Subcutaneous abdominal adipose tissue (tissue), 5 donors: ENCODE data around the gene MYBPC3.
"Not testable (repeated sequence)": the region's sequence is repeated elsewhere in the genome, so short reads cannot be mapped to it uniquely, and the experiment has no call there.

Experiments used
- H3K27ac ChIP-seq: one replicate; pipeline ENCODE4 v1.7.0; 2013; ENCODE audit warnings: low read depth, mild to moderate bottlenecking, inconsistent platforms, low read length, moderate library complexity
- H3K27me3 ChIP-seq, 5 donors: one replicate each; pipeline ENCODE4 v1.7.0; 2013; ENCODE audit warnings: low read length in 5 of 5, inconsistent platforms in 1 of 5; ENCODE audit not compliant: control insufficient read depth in 5 of 5, insufficient read depth in 4 of 5
- H3K36me3 ChIP-seq, 5 donors: one replicate each; pipeline ENCODE4 v1.7.0; 2013; ENCODE audit warnings: low read length in 5 of 5; ENCODE audit not compliant: control insufficient read depth in 5 of 5, insufficient read depth in 5 of 5
- H3K4me1 ChIP-seq, 5 donors: one replicate each; pipeline ENCODE4 v1.7.0; 2013; ENCODE audit warnings: low read length in 5 of 5, mild to moderate bottlenecking in 3 of 5, moderate library complexity in 1 of 5; ENCODE audit not compliant: control insufficient read depth in 5 of 5, insufficient read depth in 5 of 5
- H3K4me3 ChIP-seq, 5 donors: one replicate each; pipeline ENCODE4 v1.7.0; 2013; ENCODE audit warnings: low read length in 5 of 5, low read depth in 1 of 5
- H3K9ac ChIP-seq, 5 donors: one replicate each; pipeline ENCODE4 v1.7.0; 2013; ENCODE audit warnings: low read length in 5 of 5, mild to moderate bottlenecking in 4 of 5, moderate library complexity in 3 of 5
- H3K9me3 ChIP-seq, 5 donors: one replicate each; pipeline ENCODE4 v1.7.0; 2013; ENCODE audit warnings: low read length in 5 of 5; ENCODE audit not compliant: control insufficient read depth in 5 of 5
- donor health status: healthy.
- donor health status: healthy.
- donor health status: healthy.
- donor health status: healthy.
- donor health status: healthy.

Gene MYBPC3

DNA sequence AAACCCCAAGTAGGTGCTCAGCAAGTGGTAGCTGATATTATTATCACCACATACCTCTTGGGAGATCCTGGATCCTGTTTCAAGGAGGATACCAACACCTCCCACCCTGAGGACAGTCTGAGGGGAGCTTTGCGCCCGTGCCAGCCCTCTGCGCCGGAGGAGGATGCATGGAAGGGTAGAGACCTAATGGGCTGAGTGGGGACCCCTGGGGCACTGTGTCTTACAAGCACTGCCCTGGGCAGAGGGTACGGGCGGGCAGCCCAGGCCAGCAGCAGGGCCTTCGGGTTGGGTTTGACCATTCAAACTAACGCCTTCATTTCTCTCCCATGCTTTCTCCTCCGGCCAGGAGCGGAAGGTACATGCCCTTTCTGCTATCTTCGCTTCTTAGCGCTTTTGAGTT is 26.3 kb downstream of the MYBPC3 start:
- Histone ChIP-seq H3K9ac (no peak overlapping the region), H3K4me3 (no peak overlapping the region), H3K27me3 (no peaks in the 10 kb centered on the region), H3K4me1 (peaks cover 0 to 27% (median 15%) of the 10 kb centered on the region in 5 donors), H3K27ac (no peak overlapping the region), H3K9me3 (no peaks in the 10 kb centered on the region), H3K36me3 (peaks cover 5 to 57% (median 24%) of the 10 kb centered on the region in 5 donors)

DNA sequence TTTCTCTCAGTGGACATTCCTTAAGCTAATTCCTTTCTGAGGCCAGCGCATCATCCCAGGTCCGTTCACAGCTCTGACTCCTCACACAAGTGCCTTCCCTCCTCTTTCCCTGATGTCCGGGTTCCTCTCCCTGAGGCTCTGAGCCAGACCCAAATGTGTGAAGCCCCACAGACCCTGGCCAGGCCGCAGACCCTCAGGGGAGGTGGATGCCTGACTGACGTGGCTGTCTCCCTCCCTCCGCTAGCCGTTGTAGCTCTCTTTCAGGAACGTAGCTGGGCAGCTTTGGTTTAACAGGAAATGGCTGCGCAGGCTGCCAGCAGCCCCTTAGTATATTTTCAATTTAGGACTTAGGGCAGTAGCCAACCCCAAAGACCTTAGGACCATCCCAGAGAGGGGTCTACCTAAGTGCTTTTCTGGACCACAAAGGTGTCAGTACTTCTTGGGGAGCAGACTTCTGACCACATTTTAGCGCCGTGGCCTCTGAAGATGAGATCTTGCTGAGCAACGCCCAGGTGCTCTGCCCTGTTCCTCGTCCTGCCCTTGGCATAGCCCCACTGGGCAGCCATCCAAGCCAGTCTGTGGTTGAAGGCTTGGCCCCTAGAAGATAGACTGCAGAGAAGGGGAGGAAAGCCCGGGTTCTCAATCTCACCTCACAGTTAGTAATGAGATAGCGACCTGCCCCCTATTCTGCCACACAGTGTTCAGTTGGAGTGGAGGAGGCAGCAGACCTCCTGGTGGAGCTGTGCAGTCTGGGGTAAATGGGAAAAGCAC is 27.0 kb downstream of the MYBPC3 start:
- no peak overlapping the region for H3K4me3 ChIP-seq
- peaks cover 8 to 56% (median 22%) of the 10 kb centered on the region in 5 donors for H3K36me3 ChIP-seq
- H3K27ac ChIP-seq: no peak overlapping the region
- H3K27me3 ChIP-seq: no peaks in the 10 kb centered on the region
- no peak overlapping the region for H3K9ac ChIP-seq
- no peaks in the 10 kb centered on the region for H3K9me3 ChIP-seq
- H3K4me1 ChIP-seq: peaks cover 0 to 21% (median 15%) of the 10 kb centered on the region in 5 donors

DNA sequence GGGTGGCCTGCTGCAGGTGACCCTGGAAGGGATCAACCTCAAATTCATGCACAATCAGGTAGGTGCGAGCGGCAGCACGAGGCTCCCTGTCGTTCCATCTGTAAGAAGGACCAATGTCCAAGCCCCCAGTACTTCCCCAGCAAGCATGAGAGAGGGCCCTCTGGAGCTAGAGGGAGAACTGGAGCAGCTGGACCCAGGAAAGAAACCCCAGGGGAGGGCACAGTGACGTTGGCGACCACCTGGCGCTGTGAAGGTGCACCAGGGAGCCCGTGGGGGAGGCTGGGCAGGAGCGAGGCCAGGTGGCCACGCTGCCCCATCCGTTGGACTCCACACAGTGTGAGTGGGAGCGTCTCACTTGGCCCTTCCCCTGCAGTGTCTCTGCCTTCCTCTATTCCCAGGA is 28.0 kb downstream of the MYBPC3 start:
- peaks cover 8 to 48% (median 16%) of the 10 kb centered on the region in 5 donors for H3K36me3 ChIP-seq
- H3K9ac ChIP-seq: no peak overlapping the region
- peaks cover 0 to 13% (median 10%) of the 10 kb centered on the region in 5 donors for H3K4me1 ChIP-seq

DNA sequence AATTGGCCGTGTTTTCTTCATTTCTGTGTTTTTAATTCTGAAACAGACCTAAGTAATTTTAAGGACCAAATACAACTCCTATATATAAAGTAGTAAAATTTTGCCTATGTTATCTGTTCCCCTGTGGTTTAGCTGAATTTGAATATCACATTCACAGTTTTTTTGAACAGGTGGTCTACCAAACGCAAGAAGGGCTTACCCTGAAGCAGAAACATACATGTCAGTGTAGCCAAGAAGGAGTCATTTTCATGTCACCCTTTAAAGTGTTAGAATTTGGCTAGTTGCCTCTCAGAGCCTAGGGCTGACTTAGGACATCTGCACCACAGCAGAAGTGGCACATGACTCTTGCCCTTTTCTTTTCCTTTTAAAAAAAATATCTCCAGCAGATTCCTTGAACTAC is 34.3 kb downstream of the MYBPC3 start:
- Histone ChIP-seq H3K9me3 (no peaks in the 10 kb centered on the region), H3K9ac (no peak overlapping the region), H3K4me1 (no peaks in the 10 kb centered on the region), H3K27me3 (no peaks in the 10 kb centered on the region), H3K36me3 (peaks cover 17 to 63% (median 40%) of the 10 kb centered on the region in 5 donors), H3K27ac (no peak overlapping the region), H3K4me3 (no peak overlapping the region)

More for the DNA sequence above, 28.0 kb downstream of the MYBPC3 start:
- Histone ChIP-seq H3K9me3 (no peaks in the 10 kb centered on the region), H3K4me3 (no peak overlapping the region), H3K27me3 (no peaks in the 10 kb centered on the region), H3K27ac (no peak overlapping the region)

DNA sequence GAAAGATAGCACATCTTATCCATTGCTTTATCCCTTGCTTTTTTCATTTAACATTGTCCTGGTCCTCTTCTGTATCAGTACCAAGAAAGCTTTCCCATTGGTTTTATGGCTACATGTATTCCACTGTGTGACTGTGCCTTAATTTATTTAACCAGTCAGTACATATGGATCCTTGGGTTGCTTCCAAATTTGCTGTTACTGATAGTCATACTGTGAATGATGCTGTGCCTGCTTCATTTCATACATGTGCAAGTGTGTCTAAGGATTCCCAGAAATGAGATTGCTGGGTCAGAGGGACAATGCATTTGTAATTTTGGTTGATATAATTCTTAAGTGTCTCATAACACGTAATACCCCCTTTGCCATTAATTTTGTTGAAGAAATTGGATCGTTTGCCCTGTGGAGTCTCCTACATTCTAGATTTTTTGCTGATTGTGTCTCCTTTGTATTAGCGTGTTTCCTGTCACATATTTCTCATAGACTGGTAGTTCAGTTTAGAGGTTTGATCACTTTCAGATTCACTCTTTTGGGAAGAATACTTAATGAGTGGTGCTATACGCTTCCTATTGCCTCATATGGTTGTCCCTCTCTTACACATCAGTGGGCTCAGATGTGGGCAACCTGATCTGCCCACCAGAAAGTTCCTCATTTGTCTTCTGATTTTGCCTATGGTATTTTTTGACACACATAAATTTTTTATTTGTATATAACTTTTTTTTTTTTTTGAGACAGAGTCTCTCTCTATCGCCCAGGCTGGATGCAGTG is 35.3 kb downstream of the MYBPC3 start:
- Histone ChIP-seq H3K9ac (no peak overlapping the region), H3K4me1 (no peaks in the 10 kb centered on the region), H3K9me3 (no peaks in the 10 kb centered on the region), H3K27me3 (no peaks in the 10 kb centered on the region), H3K4me3 (no peak overlapping the region), H3K36me3 (peaks cover 21 to 67% (median 40%) of the 10 kb centered on the region in 5 donors), H3K27ac (no peak overlapping the region)

DNA sequence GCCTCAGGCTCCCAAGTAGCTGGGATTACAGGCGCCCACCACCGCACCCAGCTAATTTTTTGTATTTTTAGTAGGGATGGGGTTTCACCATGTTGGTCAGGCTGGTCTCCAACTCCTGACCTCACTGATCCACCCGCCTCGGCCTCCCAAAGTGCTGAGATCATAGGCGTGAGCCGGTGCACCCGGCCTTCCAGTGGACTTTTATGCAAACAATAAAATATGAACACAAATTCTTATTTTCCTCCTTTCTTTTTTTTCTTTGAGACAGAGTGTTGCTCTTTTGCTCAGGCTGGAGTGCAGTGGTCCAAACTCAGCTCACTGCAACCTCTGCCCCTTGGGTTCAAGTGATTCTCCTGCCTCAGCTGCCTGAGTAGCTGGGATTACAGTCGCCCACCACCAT is 36.0 kb downstream of the MYBPC3 start:
- H3K4me3 ChIP-seq, H3K27ac ChIP-seq, H3K9ac ChIP-seq, H3K4me1 ChIP-seq, H3K9me3 ChIP-seq, H3K27me3 ChIP-seq: not testable (repeated sequence)
- peaks cover 18 to 67% (median 40%) of the 10 kb centered on the region in 5 donors for H3K36me3 ChIP-seq

DNA sequence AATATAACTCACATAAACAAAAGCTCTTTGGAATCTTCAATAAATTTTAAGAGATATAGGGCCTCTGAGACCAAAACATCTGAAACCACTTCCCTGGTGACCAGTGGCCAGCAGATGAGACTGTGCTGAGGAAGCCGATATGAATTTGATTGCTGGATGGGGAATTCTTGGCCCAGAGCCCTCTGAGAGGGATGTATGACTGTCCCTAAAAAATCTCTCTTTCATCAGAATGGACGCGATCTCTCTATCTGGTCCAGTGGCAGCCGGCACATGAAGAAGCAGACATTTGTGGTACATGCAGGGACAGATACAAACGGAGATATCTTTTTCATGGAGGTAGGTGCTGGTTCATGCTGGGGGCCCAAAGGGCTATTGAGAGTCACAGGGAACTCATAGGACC is 37.5 kb downstream of the MYBPC3 start:
- Histone ChIP-seq H3K36me3 (peaks cover 20 to 79% (median 48%) of the 10 kb centered on the region in 5 donors), H3K27ac (no peak overlapping the region), H3K9me3 (no peaks in the 10 kb centered on the region), H3K4me3 (no peak overlapping the region), H3K9ac (no peak overlapping the region), H3K4me1 (no peaks in the 10 kb centered on the region), H3K27me3 (no peaks in the 10 kb centered on the region)

DNA sequence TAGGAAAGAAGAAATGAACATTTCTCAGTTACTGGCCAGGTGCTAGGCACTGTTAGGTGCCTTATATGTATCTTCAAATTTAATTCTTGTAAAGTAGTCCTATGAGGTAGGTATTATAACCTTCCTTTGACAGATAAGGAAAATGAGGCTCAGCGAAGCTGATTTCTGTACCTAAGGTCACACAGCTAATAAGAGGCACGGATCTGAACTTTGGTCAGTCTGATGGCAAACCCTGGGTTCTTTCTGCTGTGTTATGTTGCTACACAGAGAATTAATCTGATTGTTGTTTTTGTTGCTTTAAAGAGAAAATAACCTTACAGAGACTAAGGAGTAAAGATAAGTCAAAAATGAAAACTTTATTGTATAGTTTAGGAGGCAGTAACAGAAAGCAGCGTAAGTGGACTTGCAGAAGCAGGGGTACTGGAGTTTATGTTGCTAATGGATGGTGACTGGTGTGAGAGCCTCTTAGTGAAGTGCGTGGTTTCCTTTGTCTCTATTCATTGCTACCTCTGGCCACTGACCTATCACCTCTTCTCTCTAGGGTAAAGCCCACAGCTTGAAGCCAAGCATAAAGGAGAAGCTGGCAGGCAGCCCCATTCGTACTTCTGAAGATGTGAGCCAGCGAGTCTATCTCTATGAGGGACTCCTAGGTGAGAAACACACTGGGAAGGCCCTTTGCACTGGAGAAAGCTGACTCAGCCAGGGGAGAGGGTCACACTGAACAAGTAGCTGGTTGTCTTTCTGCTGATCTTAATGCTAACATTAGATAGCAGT is 44.3 kb downstream of the MYBPC3 start:
- H3K9ac ChIP-seq: no peak overlapping the region
- H3K4me3 ChIP-seq: no peak overlapping the region
- no peaks in the 10 kb centered on the region for H3K9me3 ChIP-seq
- no peak overlapping the region for H3K27ac ChIP-seq
- H3K27me3 ChIP-seq: no peaks in the 10 kb centered on the region
- H3K4me1 ChIP-seq: peaks cover 5 to 13% (median 12%) of the 10 kb centered on the region in 5 donors
- peaks cover 22 to 99% (median 77%) of the 10 kb centered on the region in 5 donors for H3K36me3 ChIP-seq

DNA sequence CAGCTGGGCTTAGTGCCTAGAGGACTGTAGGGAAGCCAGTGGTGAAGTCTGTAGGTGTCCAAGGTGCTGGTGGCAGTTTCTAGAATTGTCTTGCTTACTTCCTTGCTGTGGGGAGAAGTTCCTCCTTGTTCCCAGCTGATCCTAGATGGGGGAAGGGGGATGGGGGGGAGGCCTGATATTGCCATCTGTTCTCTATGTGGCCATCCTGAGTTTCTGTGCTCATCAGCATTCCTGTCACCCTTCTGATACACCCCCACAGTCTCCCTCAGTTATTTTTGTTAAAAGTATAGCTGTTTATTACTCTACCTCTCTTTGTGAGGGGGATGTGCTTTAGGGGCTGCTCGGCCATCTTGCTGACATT is 46.0 kb downstream of the MYBPC3 start:
- Histone ChIP-seq H3K36me3 (peaks cover 28 to 97% (median 71%) of the 10 kb centered on the region in 5 donors), H3K9ac (no peak overlapping the region), H3K27ac (no peak overlapping the region)

More for the DNA sequence above, 46.0 kb downstream of the MYBPC3 start:
- Histone ChIP-seq H3K27me3 (no peaks in the 10 kb centered on the region), H3K4me1 (peaks cover 5 to 13% (median 12%) of the 10 kb centered on the region in 5 donors), H3K9me3 (no peaks in the 10 kb centered on the region), H3K4me3 (no peak overlapping the region)
